Brain microvascular endothelial cell (primary cell): ENCODE results near the gene ZNF565.
"Not testable (repeated sequence)": the region's sequence is repeated elsewhere in the genome, so short reads cannot be mapped to it uniquely, and the experiment has no call there.

Experiments
- DNase-seq: peaks from one replicate; pipeline ENCODE4 v3.0.0-alpha.2; 2020
- H3K27ac ChIP-seq: fragments of 250-450 bp; sonication (Bioruptor Pico); 2 replicates; pipeline ENCODE4 v1.5.1; 2020; ENCODE audit warnings: mild to moderate bottlenecking, moderate library complexity
- H3K27me3 ChIP-seq: fragments of 250-450 bp; sonication (Bioruptor Pico); replicated peaks from 2 replicates; pipeline ENCODE4 v1.5.1; 2020; ENCODE audit warnings: mild to moderate bottlenecking
- H3K36me3 ChIP-seq: fragments of 250-450 bp; sonication (Bioruptor Pico); replicated peaks from 2 replicates; pipeline ENCODE4 v1.5.1; 2020; ENCODE audit warnings: mild to moderate bottlenecking
- H3K4me3 ChIP-seq: 2 replicates; pipeline ENCODE4 v1.5.1; 2011; ENCODE audit warnings: low read depth, mild to moderate bottlenecking, control low read depth, low read length, moderate library complexity
- in situ Hi-C: cut with HindIII; loops from 2 replicates; pipeline ENCODE4 v1.10.0; 2017; ENCODE audit warnings: low sequenced_read_pairs, low pct_ligation_motif_present
- TF ChIP-seq, protein P1 (sequence below): IDR thresholded peaks from 2 replicates; pipeline ENCODE4 v1.5.1; 2011; ENCODE audit warnings: low read depth, mild to moderate bottlenecking, moderate library complexity, low read length, control low read depth, inconsistent platforms; ENCODE audit errors: missing control alignments

The ZNF565 gene

GRCh38 chr19:36207605-36208252, 6.7 kb downstream of the ZNF565 start:
- H3K4me3 ChIP-seq = no peak overlapping the region
- no peaks in the 10 kb centered on the region for H3K27me3 ChIP-seq
- TF ChIP-seq, protein P1, sequence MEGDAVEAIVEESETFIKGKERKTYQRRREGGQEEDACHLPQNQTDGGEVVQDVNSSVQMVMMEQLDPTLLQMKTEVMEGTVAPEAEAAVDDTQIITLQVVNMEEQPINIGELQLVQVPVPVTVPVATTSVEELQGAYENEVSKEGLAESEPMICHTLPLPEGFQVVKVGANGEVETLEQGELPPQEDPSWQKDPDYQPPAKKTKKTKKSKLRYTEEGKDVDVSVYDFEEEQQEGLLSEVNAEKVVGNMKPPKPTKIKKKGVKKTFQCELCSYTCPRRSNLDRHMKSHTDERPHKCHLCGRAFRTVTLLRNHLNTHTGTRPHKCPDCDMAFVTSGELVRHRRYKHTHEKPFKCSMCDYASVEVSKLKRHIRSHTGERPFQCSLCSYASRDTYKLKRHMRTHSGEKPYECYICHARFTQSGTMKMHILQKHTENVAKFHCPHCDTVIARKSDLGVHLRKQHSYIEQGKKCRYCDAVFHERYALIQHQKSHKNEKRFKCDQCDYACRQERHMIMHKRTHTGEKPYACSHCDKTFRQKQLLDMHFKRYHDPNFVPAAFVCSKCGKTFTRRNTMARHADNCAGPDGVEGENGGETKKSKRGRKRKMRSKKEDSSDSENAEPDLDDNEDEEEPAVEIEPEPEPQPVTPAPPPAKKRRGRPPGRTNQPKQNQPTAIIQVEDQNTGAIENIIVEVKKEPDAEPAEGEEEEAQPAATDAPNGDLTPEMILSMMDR = no peak
- DNase-seq = no peak
- in situ Hi-C loops = no loop called here
- H3K27ac ChIP-seq = no peak overlapping the region
- H3K36me3 ChIP-seq = no peaks in the 10 kb centered on the region

DNA sequence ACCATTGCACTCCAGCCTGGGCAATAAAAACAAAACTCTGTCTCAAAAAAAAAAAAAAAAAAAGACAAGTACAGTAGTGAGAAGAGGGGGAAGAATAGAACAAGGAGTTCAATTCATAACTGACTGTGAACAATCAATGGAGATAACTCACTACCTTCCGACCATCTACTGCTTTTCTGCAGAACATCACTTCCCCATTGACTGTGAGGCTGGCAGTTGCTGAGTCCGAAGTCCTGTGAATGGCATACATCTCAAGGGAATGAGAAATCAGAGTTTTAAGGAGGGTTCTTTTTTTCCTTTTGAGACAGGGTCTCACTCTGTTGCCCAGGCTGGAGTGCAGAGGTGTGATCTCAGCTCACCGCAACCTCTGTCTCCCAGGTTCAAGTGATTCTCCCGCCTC, 11.2 kb downstream of the ZNF565 start:
- in situ Hi-C loops = no loop called here
- TF ChIP-seq, protein P1 = no peak
- no peaks in the 10 kb centered on the region for H3K36me3 ChIP-seq
- H3K27me3 ChIP-seq = no peaks in the 10 kb centered on the region
- H3K4me3 ChIP-seq = no peak overlapping the region
- H3K27ac ChIP-seq = no peak overlapping the region
- DNase-seq = no peak

- Histone ChIP-seq H3K27me3 (no peaks in the 10 kb centered on the region), H3K4me3 (no peak overlapping the region), H3K36me3 (no peaks in the 10 kb centered on the region), H3K27ac (no peak overlapping the region)
- DNase-seq = no peak
- in situ Hi-C loops = no loop called here
- TF ChIP-seq, protein P1 = no peak
Measured at GRCh38 chr19:36201684-36202083, 12.8 kb downstream of the ZNF565 start.

GRCh38 chr19:36198119-36198518, 16.3 kb downstream of the ZNF565 start:
- TF ChIP-seq, protein P1 = no peak
- Histone ChIP-seq H3K4me3 (no peak overlapping the region), H3K27ac (no peak overlapping the region), H3K27me3 (no peaks in the 10 kb centered on the region), H3K36me3 (peaks cover 9% of the 10 kb centered on the region)
- no peak for DNase-seq
- in situ Hi-C loops = no loop called here

DNA sequence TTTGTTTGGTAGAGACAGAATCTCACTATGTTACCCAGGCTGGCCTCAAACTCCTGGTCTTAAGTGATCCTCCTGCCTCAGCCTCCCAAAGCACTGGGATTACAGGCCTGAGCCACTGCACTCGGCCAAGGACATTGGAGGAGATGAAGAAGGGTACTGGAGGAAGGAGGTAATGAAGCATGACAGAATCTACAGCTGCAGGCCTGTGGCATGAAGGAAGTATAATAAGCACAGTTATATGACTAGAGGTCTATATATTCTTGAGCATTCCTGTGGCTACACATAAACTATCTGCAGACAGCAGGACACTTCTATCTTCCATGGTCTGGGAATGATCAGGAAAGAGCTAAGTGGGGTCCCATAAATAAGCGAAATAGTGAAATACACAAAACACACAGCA, 18.2 kb downstream of the ZNF565 start:
- TF ChIP-seq, protein P1 = no peak
- DNase-seq = no peak
- no peak overlapping the region for H3K27ac ChIP-seq
- in situ Hi-C loops = no loop called here
- no peaks in the 10 kb centered on the region for H3K27me3 ChIP-seq
- no peak overlapping the region for H3K4me3 ChIP-seq
- H3K36me3 ChIP-seq = peaks cover 9% of the 10 kb centered on the region

- H3K27me3 ChIP-seq, H3K36me3 ChIP-seq, H3K4me3 ChIP-seq, in situ Hi-C loops, H3K27ac ChIP-seq, DNase-seq: not testable (repeated sequence)
Measured at GRCh38 chr19:36186722-36187121, 27.7 kb downstream of the ZNF565 start.
